ENCODE data around the gene NOP16. TPM values are rescaled to one million over a fixed set of nuclear protein-coding genes. Genes with fewer than 3 reads are reported as not detected.

The NOP16 gene
- total RNA-seq, 4 donors from 2014 or later: 21.6 to 43.5 (median 33.9) TPM

- intact Hi-C loops (cut with DNase I; ENCODE audit: low total_unique reads): no loop called here
Measured at GRCh38 chr5:176396330-176396729, 7.9 kb upstream of the NOP16 start.

GRCh38 chr5:176394881-176395675 lies 6.7 kb upstream of the NOP16 start:
- no peaks in the 10 kb centered on the region for H3K9me3 ChIP-seq
- H3K36me3 ChIP-seq: peaks cover 0 to 69% of the 10 kb centered on the region in 2 donors
- DNase-seq (no peak), ATAC-seq (no peak)
- in situ Hi-C loops (cut with MboI; ENCODE audit: low sequenced_read_pairs in 4 of 4): no loop called here
- no peak overlapping the region for H3K4me3 ChIP-seq
- peaks cover 3 to 5% of the 10 kb centered on the region in 2 donors for H3K4me1 ChIP-seq
- H3K27ac ChIP-seq: no peak overlapping the region
- TF ChIP-seq, protein P1, sequence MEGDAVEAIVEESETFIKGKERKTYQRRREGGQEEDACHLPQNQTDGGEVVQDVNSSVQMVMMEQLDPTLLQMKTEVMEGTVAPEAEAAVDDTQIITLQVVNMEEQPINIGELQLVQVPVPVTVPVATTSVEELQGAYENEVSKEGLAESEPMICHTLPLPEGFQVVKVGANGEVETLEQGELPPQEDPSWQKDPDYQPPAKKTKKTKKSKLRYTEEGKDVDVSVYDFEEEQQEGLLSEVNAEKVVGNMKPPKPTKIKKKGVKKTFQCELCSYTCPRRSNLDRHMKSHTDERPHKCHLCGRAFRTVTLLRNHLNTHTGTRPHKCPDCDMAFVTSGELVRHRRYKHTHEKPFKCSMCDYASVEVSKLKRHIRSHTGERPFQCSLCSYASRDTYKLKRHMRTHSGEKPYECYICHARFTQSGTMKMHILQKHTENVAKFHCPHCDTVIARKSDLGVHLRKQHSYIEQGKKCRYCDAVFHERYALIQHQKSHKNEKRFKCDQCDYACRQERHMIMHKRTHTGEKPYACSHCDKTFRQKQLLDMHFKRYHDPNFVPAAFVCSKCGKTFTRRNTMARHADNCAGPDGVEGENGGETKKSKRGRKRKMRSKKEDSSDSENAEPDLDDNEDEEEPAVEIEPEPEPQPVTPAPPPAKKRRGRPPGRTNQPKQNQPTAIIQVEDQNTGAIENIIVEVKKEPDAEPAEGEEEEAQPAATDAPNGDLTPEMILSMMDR (IDR thresholded peaks at IDR 0.05 in 4 of 5, conservative IDR thresholded peaks at IDR 0.05 in 1 of 5): no peak
- TF ChIP-seq POLR2A (IDR thresholded peaks at IDR 0.05): no peak
- intact Hi-C loops (cut with DNase I; ENCODE audit: low total_unique reads): no loop called here
- no peaks in the 10 kb centered on the region for H3K27me3 ChIP-seq

More at GRCh38 chr5:176396330-176396729, 7.9 kb upstream of the NOP16 start:
- Histone ChIP-seq H3K36me3 (peaks cover 0 to 59% of the 10 kb centered on the region in 2 donors), H3K4me1 (peaks cover 0 to under 1% of the 10 kb centered on the region in 2 donors), H3K4me3 (no peak overlapping the region), H3K27me3 (no peaks in the 10 kb centered on the region), H3K27ac (peak overlapping the region in 2 of 4 donors; percentile 18 to 36), H3K9me3 (no peaks in the 10 kb centered on the region)
- no peak for TF ChIP-seq POLR2A (IDR thresholded peaks at IDR 0.05)
- TF ChIP-seq, protein P1 (IDR thresholded peaks at IDR 0.05 in 4 of 5, conservative IDR thresholded peaks at IDR 0.05 in 1 of 5): no peak
- no peak for DNase-seq
- ATAC-seq: no peak
- in situ Hi-C loops (cut with MboI; ENCODE audit: low sequenced_read_pairs in 4 of 4): no loop called here

DNA sequence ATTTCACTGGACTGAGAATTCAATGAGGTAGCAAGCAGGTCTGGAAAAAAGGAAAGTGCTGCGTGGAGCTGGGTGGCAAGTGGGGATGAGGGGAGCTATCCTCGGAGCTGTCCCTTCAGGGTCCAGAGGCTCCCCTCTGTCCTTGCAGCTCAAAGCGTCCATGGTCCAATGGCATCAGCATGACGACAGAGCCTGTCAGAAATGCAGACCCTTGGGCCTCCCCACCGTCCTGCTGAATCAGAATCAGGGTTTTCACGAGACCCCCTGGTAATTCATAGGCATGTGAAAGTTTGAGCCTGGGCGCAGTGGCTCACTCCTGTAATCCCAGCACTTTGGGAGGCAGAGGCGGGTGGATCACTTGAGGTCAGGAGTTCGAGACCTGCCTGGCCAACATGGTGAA lies 5.7 kb upstream of the NOP16 start:
- H3K27me3 ChIP-seq: no peaks in the 10 kb centered on the region
- H3K9me3 ChIP-seq: no peaks in the 10 kb centered on the region
- ATAC-seq (no peak), DNase-seq (no peak)
- peaks cover 0 to 65% of the 10 kb centered on the region in 2 donors for H3K36me3 ChIP-seq
- in situ Hi-C loops (cut with MboI; ENCODE audit: low sequenced_read_pairs in 4 of 4): no loop called here
- intact Hi-C loops (cut with DNase I; ENCODE audit: low total_unique reads): no loop called here
- no peak overlapping the region for H3K27ac ChIP-seq
- H3K4me1 ChIP-seq: peaks cover 11 to 13% of the 10 kb centered on the region in 2 donors
- TF ChIP-seq, protein P1 (IDR thresholded peaks at IDR 0.05 in 4 of 5, conservative IDR thresholded peaks at IDR 0.05 in 1 of 5): no peak
- no peak for TF ChIP-seq POLR2A (IDR thresholded peaks at IDR 0.05)
- no peak overlapping the region for H3K4me3 ChIP-seq

DNA sequence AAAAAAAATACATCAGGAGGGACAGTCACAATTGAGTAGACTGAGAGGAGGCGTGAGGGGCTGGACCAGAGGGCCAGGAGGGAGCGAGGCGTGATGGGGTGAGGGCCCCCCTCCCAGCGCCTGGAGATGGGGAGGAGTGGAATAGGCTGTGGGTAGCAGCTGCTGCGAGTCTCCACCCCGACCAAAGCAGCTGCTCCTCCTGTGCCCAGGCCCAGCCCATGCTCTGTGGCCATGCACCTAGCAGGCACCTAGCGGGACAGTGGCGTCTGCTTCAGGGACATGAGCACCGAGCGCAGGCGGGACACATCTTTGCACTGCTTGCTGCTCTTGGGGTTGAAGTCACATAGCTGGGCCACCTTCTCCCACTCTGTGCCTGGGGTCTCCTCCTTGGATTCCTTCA lies 4.1 kb upstream of the NOP16 start:
- no peak for DNase-seq
- H3K27ac ChIP-seq: peak overlapping the region in 1 of 4 donors; percentile 98
- TF ChIP-seq, protein P1 (IDR thresholded peaks at IDR 0.05 in 4 of 5, conservative IDR thresholded peaks at IDR 0.05 in 1 of 5): no peak
- ATAC-seq: no peak
- no peaks in the 10 kb centered on the region for H3K27me3 ChIP-seq
- in situ Hi-C loops (cut with MboI; ENCODE audit: low sequenced_read_pairs in 4 of 4): no loop called here
- H3K4me3 ChIP-seq: no peak overlapping the region
- no peaks in the 10 kb centered on the region for H3K9me3 ChIP-seq
- peaks cover 15% of the 10 kb centered on the region in 2 donors for H3K4me1 ChIP-seq
- intact Hi-C loops (cut with DNase I; ENCODE audit: low total_unique reads): no loop called here
- peaks cover 0 to 52% of the 10 kb centered on the region in 2 donors for H3K36me3 ChIP-seq

Data from gastrocnemius medialis (tissue), 4 donors.